HG03159 (cell line): Measurements from ENCODE around the gene ZNF106.

Source experiments
- ATAC-seq: cut with Tn5 transposase; IDR thresholded peaks from one replicate; pipeline ENCODE4 v1.9.1; 2021; ENCODE audit warnings: mild to moderate bottlenecking, moderate library complexity; ENCODE audit not compliant: unreplicated experiment

Gene ZNF106

GRCh38 chr15:42409011-42409410 lies 81.9 kb downstream of the ZNF106 start:
- no peak for ATAC-seq

- ATAC-seq: no peak
Measured at GRCh38 chr15:42408178-42408577, 82.8 kb downstream of the ZNF106 start.

GRCh38 chr15:42405863-42406482 lies 85.0 kb downstream of the ZNF106 start:
- ATAC-seq: no peak

GRCh38 chr15:42404461-42405235 lies 86.3 kb downstream of the ZNF106 start:
- no peak for ATAC-seq

- ATAC-seq: no peak
Measured at GRCh38 chr15:42403389-42403788, 87.6 kb downstream of the ZNF106 start.

GRCh38 chr15:42402455-42403205 lies 88.3 kb downstream of the ZNF106 start:
- ATAC-seq: no peak

- ATAC-seq: no peak
Measured at GRCh38 chr15:42401544-42402454, 89.1 kb downstream of the ZNF106 start.

GRCh38 chr15:42395838-42396237 lies 95.1 kb downstream of the ZNF106 start:
- ATAC-seq: no peak

GRCh38 chr15:42394106-42394505 lies 96.8 kb downstream of the ZNF106 start:
- no peak for ATAC-seq

GRCh38 chr15:42392309-42393024 lies 98.5 kb downstream of the ZNF106 start:
- ATAC-seq: no peak

GRCh38 chr15:42387603-42388002 lies 103.3 kb downstream of the ZNF106 start:
- ATAC-seq: no peak

- ATAC-seq: no peak
Measured at GRCh38 chr15:42385980-42386700, 104.8 kb downstream of the ZNF106 start.

- ATAC-seq: no peak
Measured at GRCh38 chr15:42385206-42385979, 105.5 kb downstream of the ZNF106 start.

GRCh38 chr15:42384597-42384996 lies 106.3 kb downstream of the ZNF106 start:
- ATAC-seq: no peak

- no peak for ATAC-seq
Measured at GRCh38 chr15:42378011-42378410, 112.9 kb downstream of the ZNF106 start.

- ATAC-seq: no peak
Measured at GRCh38 chr15:42375941-42376340, 115.0 kb downstream of the ZNF106 start.

GRCh38 chr15:42375252-42375651 lies 115.7 kb downstream of the ZNF106 start:
- no peak for ATAC-seq

- no peak for ATAC-seq
Measured at GRCh38 chr15:42374810-42375209, 116.1 kb downstream of the ZNF106 start.

- ATAC-seq: no peak
Measured at GRCh38 chr15:42373936-42374335, 117.0 kb downstream of the ZNF106 start.
